Colonic mucosa (tissue), 4 donors: ENCODE results near the gene PRCP. TPM values are rescaled to one million over a fixed set of nuclear protein-coding genes. Genes with fewer than 3 reads are reported as not detected.

Source experiments
- DNase-seq: peaks from one replicate; pipeline ENCODE4 v3.0.0-alpha.2; 2020
- H3K27ac ChIP-seq: fragments of 200-600 bp; one replicate; pipeline ENCODE4 v1.8.0; 2021
- H3K27me3 ChIP-seq: fragments of 200-600 bp; one replicate; pipeline ENCODE4 v1.8.0; 2021
- H3K36me3 ChIP-seq: fragments of 200-600 bp; one replicate; pipeline ENCODE4 v1.8.0; 2021
- H3K4me1 ChIP-seq: fragments of 200-600 bp; one replicate; pipeline ENCODE4 v1.8.0; 2021; ENCODE audit warnings: mild to moderate bottlenecking
- H3K4me3 ChIP-seq: fragments of 200-600 bp; one replicate; pipeline ENCODE4 v1.8.0; 2021
- H3K9ac ChIP-seq, 2 donors: one replicate each; pipeline ENCODE4 v1.7.0; 2013; ENCODE audit warnings: control low read depth in 2 of 2, low read depth in 2 of 2, low read length in 2 of 2
- H3K9me3 ChIP-seq: fragments of 200-600 bp; one replicate; pipeline ENCODE4 v1.8.0; 2021
- intact Hi-C: fragments of 100-400 bp; cut with DNase I; formaldehyde crosslinking; loops from one replicate; pipeline ENCODE4 v1.14.1; 2022
- total RNA-seq, 2 donors: library from RNA; stranded (reverse); fragmentation: NEBNext Ultra II Directional in 1 of 2; extraction: Animal tissue kit (Norgen Biotek cat#: 25700) in 1 of 2; gene quantifications; one replicate each; pipeline ENCODE4 v1.2.1, GENCODE V29; 2021
- TF ChIP-seq, protein P1 (sequence below): fragments of 200-600 bp; IDR thresholded peaks from one replicate; pipeline ENCODE4 v1.8.0; 2022; ENCODE audit warnings: antibody characterized with exemption, mild to moderate bottlenecking
- donor health status: healthy.
- donor health status: DM: no; HTN: no; CAD: no.
- donor health status: DM: no; HTN: no; CAD: no.

Gene PRCP
- total RNA-seq, 2 donors from 2014 or later: 24.9 to 41.3 TPM

DNA sequence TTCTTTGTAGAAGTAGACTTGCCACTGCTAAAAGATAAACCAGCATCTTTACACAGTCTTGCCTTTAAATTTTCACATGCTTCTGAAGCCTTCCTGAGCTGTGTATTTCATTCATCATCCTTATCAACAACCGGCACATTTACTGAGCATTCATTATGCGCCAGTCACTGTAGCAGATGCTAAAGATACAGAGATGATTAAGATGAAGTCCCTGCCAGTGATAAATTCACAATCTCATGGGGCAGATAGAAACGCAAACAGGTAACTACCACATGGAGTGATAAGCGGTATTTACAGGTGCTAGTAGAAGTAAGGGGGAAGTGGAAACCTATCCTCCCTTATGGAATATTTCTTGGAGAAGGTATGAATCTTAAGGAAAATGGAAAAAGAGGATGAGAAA lies 67.2 kb downstream of the PRCP start:
- DNase-seq: no peak
- Histone ChIP-seq H3K4me3 (no peak overlapping the region), H3K27ac (no peak overlapping the region), H3K4me1 (no peaks in the 10 kb centered on the region), H3K9me3 (no peaks in the 10 kb centered on the region), H3K27me3 (no peaks in the 10 kb centered on the region), H3K9ac (no peak overlapping the region), H3K36me3 (no peaks in the 10 kb centered on the region)
- intact Hi-C loops: no loop called here
- TF ChIP-seq, protein P1, sequence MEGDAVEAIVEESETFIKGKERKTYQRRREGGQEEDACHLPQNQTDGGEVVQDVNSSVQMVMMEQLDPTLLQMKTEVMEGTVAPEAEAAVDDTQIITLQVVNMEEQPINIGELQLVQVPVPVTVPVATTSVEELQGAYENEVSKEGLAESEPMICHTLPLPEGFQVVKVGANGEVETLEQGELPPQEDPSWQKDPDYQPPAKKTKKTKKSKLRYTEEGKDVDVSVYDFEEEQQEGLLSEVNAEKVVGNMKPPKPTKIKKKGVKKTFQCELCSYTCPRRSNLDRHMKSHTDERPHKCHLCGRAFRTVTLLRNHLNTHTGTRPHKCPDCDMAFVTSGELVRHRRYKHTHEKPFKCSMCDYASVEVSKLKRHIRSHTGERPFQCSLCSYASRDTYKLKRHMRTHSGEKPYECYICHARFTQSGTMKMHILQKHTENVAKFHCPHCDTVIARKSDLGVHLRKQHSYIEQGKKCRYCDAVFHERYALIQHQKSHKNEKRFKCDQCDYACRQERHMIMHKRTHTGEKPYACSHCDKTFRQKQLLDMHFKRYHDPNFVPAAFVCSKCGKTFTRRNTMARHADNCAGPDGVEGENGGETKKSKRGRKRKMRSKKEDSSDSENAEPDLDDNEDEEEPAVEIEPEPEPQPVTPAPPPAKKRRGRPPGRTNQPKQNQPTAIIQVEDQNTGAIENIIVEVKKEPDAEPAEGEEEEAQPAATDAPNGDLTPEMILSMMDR: no peak

DNA sequence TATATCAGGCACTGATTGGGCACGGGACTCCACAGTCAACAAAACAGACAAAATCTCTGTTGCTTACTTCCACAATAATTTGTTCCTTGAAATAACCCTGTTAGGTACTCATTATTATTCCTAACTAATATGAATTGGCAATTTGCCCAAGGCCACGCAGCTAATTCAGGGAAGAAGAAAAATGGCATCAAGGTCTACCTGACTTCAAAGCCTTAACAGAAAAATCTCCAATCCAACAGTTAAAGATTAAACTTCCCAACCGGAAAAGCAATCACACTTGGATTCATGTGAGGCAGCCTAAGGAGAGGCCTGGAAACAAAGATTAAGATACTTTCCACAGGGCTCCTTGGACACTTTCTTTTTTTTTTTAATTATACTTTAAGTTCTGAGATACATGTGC lies 68.9 kb downstream of the PRCP start:
- Histone ChIP-seq H3K36me3 (no peaks in the 10 kb centered on the region), H3K4me3 (no peak overlapping the region), H3K4me1 (no peaks in the 10 kb centered on the region), H3K9ac (no peak overlapping the region), H3K9me3 (no peaks in the 10 kb centered on the region), H3K27me3 (no peaks in the 10 kb centered on the region), H3K27ac (no peak overlapping the region)
- DNase-seq: no peak
- intact Hi-C loops: no loop called here
- TF ChIP-seq, protein P1: no peak

DNA sequence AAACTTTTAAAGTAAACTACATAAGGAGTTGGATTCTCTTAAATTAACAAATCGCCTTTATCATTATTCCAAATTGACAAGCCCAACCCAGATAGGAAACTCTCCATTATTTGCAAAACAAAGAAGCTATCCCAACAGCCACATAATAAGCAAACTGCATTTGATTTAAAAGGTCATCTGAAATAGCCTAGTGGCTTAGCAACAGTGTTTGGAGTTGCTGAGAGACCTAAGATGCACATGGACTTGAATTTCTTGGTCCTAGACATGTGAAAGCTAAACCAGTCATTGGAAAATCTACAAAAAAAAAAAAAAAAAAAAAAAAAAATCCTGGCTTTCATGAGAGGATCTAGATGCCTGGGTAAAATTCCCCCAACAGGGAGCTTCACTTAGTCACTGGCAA lies 69.5 kb downstream of the PRCP start:
- H3K27ac ChIP-seq: no peak overlapping the region
- no peaks in the 10 kb centered on the region for H3K9me3 ChIP-seq
- no peaks in the 10 kb centered on the region for H3K4me1 ChIP-seq
- H3K4me3 ChIP-seq: no peak overlapping the region
- DNase-seq: no peak
- TF ChIP-seq, protein P1: no peak
- intact Hi-C loops: no loop called here
- no peaks in the 10 kb centered on the region for H3K36me3 ChIP-seq
- H3K9ac ChIP-seq: no peak overlapping the region
- H3K27me3 ChIP-seq: no peaks in the 10 kb centered on the region

DNA sequence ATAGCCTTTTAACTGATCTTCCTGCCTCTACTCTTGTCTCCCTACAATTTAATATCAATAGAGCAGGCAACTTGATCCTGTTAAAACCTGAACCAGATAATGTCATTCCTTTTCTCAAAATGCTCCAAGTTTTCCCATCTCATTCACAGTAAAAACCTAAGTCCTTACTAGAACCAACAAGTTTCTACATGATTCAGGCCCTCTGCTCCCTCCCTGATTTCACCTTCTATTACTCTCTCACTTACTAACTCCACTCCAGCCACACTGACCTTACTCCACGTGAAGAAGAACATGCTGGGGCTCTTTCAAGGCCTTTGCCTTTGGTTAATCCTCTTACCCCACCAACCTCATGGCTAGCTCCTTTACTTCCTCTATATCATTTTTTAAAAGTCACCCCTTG lies 71.1 kb downstream of the PRCP start:
- H3K4me3 ChIP-seq: no peak overlapping the region
- H3K36me3 ChIP-seq: no peaks in the 10 kb centered on the region
- H3K27ac ChIP-seq: no peak overlapping the region
- H3K27me3 ChIP-seq: no peaks in the 10 kb centered on the region
- H3K9me3 ChIP-seq: no peaks in the 10 kb centered on the region
- H3K4me1 ChIP-seq: no peaks in the 10 kb centered on the region
- DNase-seq: no peak
- intact Hi-C loops: no loop called here
- TF ChIP-seq, protein P1: no peak
- no peak overlapping the region for H3K9ac ChIP-seq

DNA sequence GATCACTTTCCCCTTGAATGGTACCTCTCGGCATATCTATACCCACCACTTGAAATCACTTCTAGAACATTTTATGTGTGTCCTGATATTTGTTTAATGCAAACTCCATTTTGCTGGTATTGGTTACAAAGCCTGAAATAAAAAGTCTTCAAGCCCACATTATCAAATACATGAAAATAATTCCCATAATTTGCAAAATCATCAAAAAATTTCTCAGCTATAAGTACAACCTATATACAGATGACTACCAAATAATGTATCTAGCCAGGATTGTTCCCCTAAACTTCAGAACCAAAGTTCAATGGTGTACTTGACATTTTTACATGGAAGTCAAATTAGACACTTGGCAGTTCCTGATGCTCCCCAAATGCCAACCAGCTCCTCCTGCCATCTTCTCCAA lies 71.8 kb downstream of the PRCP start:
- Histone ChIP-seq H3K27me3 (no peaks in the 10 kb centered on the region), H3K4me1 (no peaks in the 10 kb centered on the region), H3K4me3 (no peak overlapping the region), H3K36me3 (no peaks in the 10 kb centered on the region), H3K27ac (no peak overlapping the region), H3K9ac (no peak overlapping the region), H3K9me3 (no peaks in the 10 kb centered on the region)
- no peak for DNase-seq
- TF ChIP-seq, protein P1: no peak
- intact Hi-C loops: no loop called here

DNA sequence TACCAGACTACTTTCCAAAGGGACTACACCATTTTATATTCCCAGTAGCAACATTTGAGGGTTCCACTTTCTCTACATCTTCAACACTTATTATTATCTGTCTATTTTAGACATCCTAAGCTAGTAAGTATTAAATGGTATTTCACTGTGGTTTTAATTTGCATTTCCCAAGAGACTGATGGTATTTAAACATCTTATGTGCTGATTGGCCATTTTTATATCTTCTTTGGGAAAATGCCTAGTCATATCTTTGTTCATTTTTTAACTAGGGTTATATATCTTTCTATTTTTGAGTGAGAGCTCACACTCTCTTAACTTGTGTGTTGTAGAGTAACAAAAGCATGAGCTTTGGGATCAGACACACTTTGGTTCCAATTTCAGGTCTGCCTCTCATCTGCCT lies 73.7 kb downstream of the PRCP start:
- TF ChIP-seq, protein P1: no peak
- Histone ChIP-seq H3K9me3 (no peaks in the 10 kb centered on the region), H3K4me1 (no peaks in the 10 kb centered on the region), H3K27ac (no peak overlapping the region), H3K4me3 (no peak overlapping the region), H3K27me3 (no peaks in the 10 kb centered on the region), H3K9ac (no peak overlapping the region), H3K36me3 (no peaks in the 10 kb centered on the region)
- DNase-seq: no peak
- intact Hi-C loops: no loop called here
